Endothelial cell (in vitro differentiated cells): ENCODE data around the gene MRPL43. TPM values are rescaled to one million over a fixed set of nuclear protein-coding genes. Genes with fewer than 3 reads are reported as not detected.
"Not testable (repeated sequence)": the region's sequence is repeated elsewhere in the genome, so short reads cannot be mapped to it uniquely, and the experiment has no call there.

Experiments used
- DNase-seq: peaks from one replicate; pipeline ENCODE4 v3.0.0; 2021; ENCODE audit warnings: low spot score
- H3K27ac Mint-ChIP-seq: one replicate; pipeline ENCODE4 v1.8.0; 2021; ENCODE audit warnings: mixed read lengths, inconsistent platforms; ENCODE audit not compliant: unreplicated experiment
- H3K27me3 Mint-ChIP-seq: one replicate; pipeline ENCODE4 v1.8.0; 2021; ENCODE audit warnings: mild to moderate bottlenecking, moderate library complexity, mixed read lengths, inconsistent platforms; ENCODE audit not compliant: unreplicated experiment
- H3K36me3 Mint-ChIP-seq: one replicate; pipeline ENCODE4 v1.8.0; 2021; ENCODE audit warnings: mild to moderate bottlenecking, low read depth, mixed read lengths, inconsistent platforms; ENCODE audit not compliant: unreplicated experiment
- H3K4me1 Mint-ChIP-seq: one replicate; pipeline ENCODE4 v1.8.0; 2021; ENCODE audit warnings: mild to moderate bottlenecking, mixed read lengths, inconsistent platforms; ENCODE audit not compliant: unreplicated experiment
- H3K4me3 Mint-ChIP-seq: one replicate; pipeline ENCODE4 v1.8.0; 2021; ENCODE audit warnings: mild to moderate bottlenecking, mixed read lengths, inconsistent platforms; ENCODE audit not compliant: unreplicated experiment
- H3K9me3 Mint-ChIP-seq: one replicate; pipeline ENCODE4 v1.8.0; 2021; ENCODE audit warnings: mixed read lengths, inconsistent platforms; ENCODE audit not compliant: unreplicated experiment
- CTCF ChIP-seq: fragments of 200-600 bp; sonication (generic); IDR thresholded peaks from one replicate; pipeline ENCODE4 v1.5.0; 2021; ENCODE audit warnings: antibody characterized with exemption; ENCODE audit not compliant: unreplicated experiment
- total RNA-seq: library from RNA; stranded (reverse); fragmentation: NEBNext Ultra II Directional; extraction: Animal tissue kit (Norgen Biotek cat#: 25700); gene quantifications from one replicate; pipeline ENCODE4 v1.2.1, GENCODE V29; 2021; ENCODE audit not compliant: unreplicated experiment

MRPL43 gene
- total RNA-seq, 1 donor from 2014 or later: 51.8 TPM

DNA sequence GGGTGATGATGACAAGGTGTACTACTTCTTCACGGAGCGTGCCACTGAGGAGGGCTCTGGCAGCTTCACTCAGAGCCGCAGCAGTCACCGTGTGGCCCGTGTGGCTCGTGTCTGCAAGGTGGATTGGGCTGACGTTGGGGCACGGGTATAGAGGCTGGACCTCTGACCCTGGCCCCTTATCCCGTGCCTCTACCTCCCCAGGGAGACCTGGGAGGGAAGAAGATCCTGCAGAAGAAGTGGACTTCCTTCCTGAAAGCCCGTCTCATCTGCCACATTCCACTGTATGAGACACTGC is 8.4 kb downstream of the MRPL43 start:
- Mint-ChIP-seq H3K36me3 (peaks cover 24% of the 10 kb centered on the region), H3K4me3 (peak overlapping the region; percentile 57), H3K27me3 (peaks cover 8% of the 10 kb centered on the region), H3K4me1 (no peaks in the 10 kb centered on the region), H3K27ac (no peak overlapping the region), H3K9me3 (no peaks in the 10 kb centered on the region)
- no peak for DNase-seq
- TF ChIP-seq CTCF: no peak

DNA sequence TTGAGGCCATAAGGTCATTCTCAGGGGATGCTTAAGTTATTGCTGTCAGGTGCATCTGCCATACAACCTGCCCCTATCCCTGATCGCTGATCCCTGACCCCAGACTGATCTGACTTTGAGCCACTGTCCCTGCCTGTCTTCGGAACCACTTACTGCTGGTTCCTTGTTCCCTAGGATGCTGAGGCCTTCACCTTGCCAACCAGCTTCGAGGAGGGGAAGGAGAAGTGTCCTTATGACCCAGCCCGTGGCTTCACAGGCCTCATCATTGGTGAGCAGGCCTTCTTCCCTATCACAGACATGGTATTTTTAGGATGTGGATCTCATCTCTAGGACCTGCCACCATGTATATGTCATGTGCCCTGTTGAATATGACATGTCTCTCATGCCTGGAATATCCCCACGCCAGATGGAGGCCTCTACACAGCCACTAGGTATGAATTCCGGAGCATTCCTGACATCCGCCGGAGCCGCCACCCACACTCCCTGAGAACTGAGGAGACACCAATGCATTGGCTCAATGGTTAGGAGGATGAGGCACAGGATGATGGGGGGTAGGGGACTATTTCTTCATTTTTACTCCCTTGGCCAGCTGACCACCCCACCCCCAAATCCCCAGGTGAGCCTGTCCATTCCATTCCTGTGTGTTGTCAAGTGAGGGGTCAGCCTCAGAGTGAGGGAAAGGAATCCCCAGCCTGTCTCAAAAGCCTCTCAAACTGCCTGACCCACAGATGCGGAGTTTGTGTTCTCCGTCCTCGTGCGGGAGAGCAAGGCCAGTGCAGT is 9.0 kb downstream of the MRPL43 start:
- H3K36me3 Mint-ChIP-seq: peaks cover 24% of the 10 kb centered on the region
- no peak overlapping the region for H3K4me3 Mint-ChIP-seq
- TF ChIP-seq CTCF: no peak
- H3K4me1 Mint-ChIP-seq: no peaks in the 10 kb centered on the region
- DNase-seq: no peak
- H3K27me3 Mint-ChIP-seq: peaks cover 8% of the 10 kb centered on the region
- H3K9me3 Mint-ChIP-seq: no peaks in the 10 kb centered on the region
- no peak overlapping the region for H3K27ac Mint-ChIP-seq

DNA sequence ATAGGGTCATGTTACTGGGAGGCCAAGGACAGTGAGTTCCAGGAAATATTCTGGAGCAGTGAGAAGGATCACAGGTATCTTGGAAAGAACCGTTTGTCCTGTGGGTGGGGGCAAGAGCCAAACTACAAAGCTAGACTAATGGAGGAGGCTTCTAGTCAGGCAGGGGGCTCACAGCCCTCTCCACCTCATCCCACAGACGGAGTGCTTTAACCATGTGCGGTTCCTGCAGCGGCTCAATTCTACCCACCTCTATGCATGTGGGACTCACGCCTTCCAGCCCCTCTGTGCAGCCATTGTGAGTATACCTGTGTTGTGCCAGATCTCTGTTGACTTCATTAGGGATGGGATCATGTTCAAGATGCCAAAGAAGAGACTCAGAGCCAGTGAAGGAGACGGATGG is 9.9 kb downstream of the MRPL43 start:
- no peak for TF ChIP-seq CTCF
- H3K9me3 Mint-ChIP-seq: no peaks in the 10 kb centered on the region
- DNase-seq: no peak
- H3K36me3 Mint-ChIP-seq: peaks cover 18% of the 10 kb centered on the region
- no peak overlapping the region for H3K4me3 Mint-ChIP-seq
- no peaks in the 10 kb centered on the region for H3K4me1 Mint-ChIP-seq
- no peak overlapping the region for H3K27ac Mint-ChIP-seq
- peaks cover 6% of the 10 kb centered on the region for H3K27me3 Mint-ChIP-seq

GRCh38 chr10:100976906-100977305 is 10.4 kb downstream of the MRPL43 start:
- peaks cover 8% of the 10 kb centered on the region for H3K27me3 Mint-ChIP-seq

DNA sequence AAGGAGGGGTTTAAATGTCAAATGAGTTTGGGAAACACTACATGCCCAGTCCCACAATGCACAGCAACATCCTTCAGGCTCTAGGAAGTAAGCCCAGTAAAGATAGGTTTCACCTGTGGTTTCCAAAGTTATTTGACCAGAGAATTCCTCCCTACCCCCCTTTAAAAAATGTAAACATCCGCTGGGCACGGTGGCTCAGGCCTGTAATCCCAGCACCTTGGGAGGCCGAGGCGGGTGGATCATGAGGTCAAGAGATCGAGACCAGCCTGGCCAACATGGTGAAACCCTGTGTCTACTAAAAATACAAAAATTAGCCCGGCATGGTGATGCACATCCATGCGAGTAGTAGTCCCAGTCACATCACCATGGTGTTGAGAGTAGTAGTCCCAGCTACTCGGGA is 11.9 kb downstream of the MRPL43 start:
- H3K4me3 Mint-ChIP-seq, H3K4me1 Mint-ChIP-seq, H3K27ac Mint-ChIP-seq, H3K36me3 Mint-ChIP-seq, DNase-seq, H3K9me3 Mint-ChIP-seq: not testable (repeated sequence)
- H3K27me3 Mint-ChIP-seq: peaks cover 16% of the 10 kb centered on the region

More at GRCh38 chr10:100976906-100977305, 10.4 kb downstream of the MRPL43 start:
- Mint-ChIP-seq H3K36me3 (peaks cover 13% of the 10 kb centered on the region), H3K27ac (no peak overlapping the region), H3K9me3 (no peaks in the 10 kb centered on the region), H3K4me1 (no peaks in the 10 kb centered on the region), H3K4me3 (no peak overlapping the region)
- DNase-seq: no peak
- TF ChIP-seq CTCF: no peak
